GM12878 (cell line): ENCODE results near the gene COL2A1.

Experiments
- CEBPB ChIP-seq, 2 experiments: fragments of 150-350 bp in 1 of 2; IDR thresholded peaks; 2 replicates each; pipeline ENCODE4 v1.6.1; 2012 to 2014; ENCODE audit warnings: low read depth in 2 of 2, low read length in 2 of 2, borderline replicate concordance in 1 of 2, inconsistent platforms in 1 of 2
- CEBPZ ChIP-seq: fragments of 150-350 bp; IDR thresholded peaks from 2 replicates; pipeline ENCODE4 v1.6.1; 2016; ENCODE audit warnings: low read depth, low read length
- CTCF ChIP-seq, 3 experiments: IDR thresholded peaks in 2 of 3; conservative IDR thresholded peaks in 1 of 3; 2 replicates each; pipeline ENCODE4 v1.5.1; 2011; ENCODE audit warnings: low read depth in 3 of 3, low read length in 3 of 3, mild to moderate bottlenecking in 3 of 3, control low read depth in 2 of 3, moderate library complexity in 2 of 3, inconsistent platforms in 1 of 3, mixed read lengths in 1 of 3; ENCODE audit not compliant: control insufficient read depth in 2 of 3, insufficient read depth in 1 of 3; ENCODE audit errors: extremely low read depth in 1 of 3
- RAD21 ChIP-seq: IDR thresholded peaks from 2 replicates; pipeline ENCODE4 v1.6.1; 2011; ENCODE audit warnings: mild to moderate bottlenecking, low read depth, low read length, moderate library complexity; ENCODE audit not compliant: insufficient read depth

DNA sequence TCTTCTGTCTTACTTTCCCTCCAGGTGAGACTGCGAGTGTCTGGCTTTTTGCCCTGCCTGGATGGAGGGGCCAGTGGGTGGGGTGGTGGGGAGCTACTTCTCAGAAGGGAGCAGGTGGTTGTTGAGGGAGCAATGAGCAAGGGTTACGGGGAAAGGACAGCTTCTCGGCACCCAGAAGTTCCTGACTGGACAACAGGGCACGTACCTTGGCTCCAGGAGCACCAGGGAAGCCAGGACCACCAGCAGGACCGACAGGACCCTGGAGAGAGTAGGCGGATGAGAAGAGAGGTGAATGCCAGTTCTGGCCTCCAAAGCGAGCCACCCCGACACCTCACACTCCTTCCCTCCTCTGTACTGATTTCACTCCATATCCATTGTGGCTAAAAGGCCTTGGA lies 15.3 kb downstream of the COL2A1 start:
- TF ChIP-seq CEBPB (IDR thresholded peaks at IDR 0.05; ENCODE audit: borderline replicate concordance in 1 of 2, low read depth in 2 of 2, low read length in 2 of 2) (no peak), CEBPZ (no peak), CTCF (IDR thresholded peaks at IDR 0.05 in 2 of 3, conservative IDR thresholded peaks at IDR 0.05 in 1 of 3; ENCODE audit: control insufficient read depth in 2 of 3, extremely low read depth in 1 of 3, insufficient read depth in 1 of 3, low read depth in 3 of 3, low read length in 3 of 3) (no peak), RAD21 (no peak)
